HCT116 (cell line): ENCODE measurements around the gene LRRC4B. TPM values are rescaled to one million over a fixed set of nuclear protein-coding genes. Genes with fewer than 3 reads are reported as not detected.
A peak's percentile ranks its signal among the peaks of the same experiment; 100 is the strongest.

Source experiments
- ATAC-seq: fragments of 200-7000 bp; cut with Tn5 transposase; 2 replicates; pipeline ENCODE4 v1.9.1; 2020; ENCODE audit warnings: mild to moderate bottlenecking, moderate library complexity
- BruUV-seq: library from RNA; stranded (reverse); fragments of 400-500 nt; replicated peaks from 2 replicates; lab custom pipeline; 2021; lab: Mats Ljungman, UMichigan
- CTCF ChIA-PET: fragments of 300-600 bp; sonication (Branson Sonifier 250); formaldehyde crosslinking; loops from one replicate; lab custom pipeline; 2021; ENCODE audit warnings: antibody characterized with exemption; lab: Charles Lee
- POLR2A ChIA-PET: fragments of 300-600, 350-600 bp; sonication (Branson Sonifier 250); formaldehyde crosslinking; loops from one replicate; lab custom pipeline; 2021; ENCODE audit warnings: antibody characterized with exemption; lab: Charles Lee
- RAD21 ChIA-PET, 2 experiments: fragments of 300-600 bp; sonication (Branson Sonifier 250); formaldehyde crosslinking; loops; one replicate each; lab custom pipeline; 2023; ENCODE audit warnings: low total read pairs in 2 of 2; ENCODE audit not compliant: uncharacterized antibody in 2 of 2, unreplicated experiment in 2 of 2, low non-redundant PET in 1 of 2; lab: Charles Lee
- DNase-seq: peaks from one replicate; pipeline ENCODE4 v3.0.0-alpha.2; 2010; ENCODE audit warnings: low read depth, low spot score
- H2AFZ ChIP-seq: fragments of 200-600 bp; shearing (Covaris generic), sonication (generic); 2 replicates; pipeline ENCODE4 v1.6.1; 2017; ENCODE audit warnings: low read depth, mixed run types, mixed read lengths, antibody characterized with exemption, low read length; ENCODE audit not compliant: poor library complexity, severe bottlenecking
- H3K27ac ChIP-seq: 2 replicates; pipeline ENCODE4 v1.5.1; 2012; ENCODE audit warnings: low read depth, low read length
- H3K27me3 ChIP-seq: fragments of 200-600 bp; sonication (generic); 2 replicates; pipeline ENCODE4 v1.6.1; 2016; ENCODE audit warnings: mixed run types, low read length, mixed read lengths; ENCODE audit not compliant: insufficient read depth
- H3K36me3 ChIP-seq, 2 experiments: fragments of 200-500 bp in 1 of 2; fragments of 200-600 bp in 1 of 2; sonication (Bioruptor generic) in 1 of 2; sonication (generic) in 1 of 2; 2 replicates each; pipeline versions ENCODE4 v1.5.1 to v1.6.1; 2014 to 2016; ENCODE audit warnings: low read length in 2 of 2, inconsistent platforms in 1 of 2, mixed read lengths in 1 of 2, mixed run types in 1 of 2; ENCODE audit not compliant: insufficient read depth in 2 of 2, control insufficient read depth in 1 of 2
- H3K4me1 ChIP-seq, 2 experiments: fragments of 200-600 bp in 1 of 2; sonication (generic) in 1 of 2; 2 replicates each; pipeline versions ENCODE4 v1.5.1 to v1.6.1; 2012 to 2017; ENCODE audit warnings: low read length in 2 of 2, inconsistent platforms in 1 of 2, mild to moderate bottlenecking in 1 of 2, mixed read lengths in 1 of 2, mixed run types in 1 of 2, moderate library complexity in 1 of 2; ENCODE audit not compliant: insufficient read depth in 2 of 2, control insufficient read depth in 1 of 2
- H3K4me2 ChIP-seq: fragments of 200-600 bp; sonication (generic); 2 replicates; pipeline ENCODE4 v1.6.1; 2017; ENCODE audit warnings: mixed run types, low read length, mixed read lengths
- H3K4me3 ChIP-seq, 2 experiments: fragments of 200-600 bp in 1 of 2; sonication (generic) in 1 of 2; replicated peaks in 1 of 2; 2 replicates each; pipeline ENCODE4 v1.5.1; 2011 to 2016; ENCODE audit warnings: low read length in 2 of 2, control low read depth in 1 of 2, low read depth in 1 of 2, mild to moderate bottlenecking in 1 of 2, mixed read lengths in 1 of 2, mixed run types in 1 of 2
- H3K79me2 ChIP-seq: fragments of 200-600 bp; sonication (generic); 2 replicates; pipeline ENCODE4 v1.6.1; 2017; ENCODE audit warnings: mild to moderate bottlenecking, mixed run types, low read length, moderate library complexity, mixed read lengths; ENCODE audit not compliant: insufficient read depth
- H3K9ac ChIP-seq: fragments of 200-600 bp; sonication (generic); 2 replicates; pipeline ENCODE4 v1.6.1; 2016; ENCODE audit warnings: low read length, mixed read lengths
- H3K9me2 ChIP-seq: fragments of 200-600 bp; sonication (generic), shearing (Covaris generic); 2 replicates; pipeline ENCODE4 v1.6.1; 2017; ENCODE audit warnings: mixed run types, mild to moderate bottlenecking, moderate library complexity; ENCODE audit not compliant: insufficient read depth
- H3K9me3 ChIP-seq, 2 experiments: fragments of 200-500 bp in 1 of 2; fragments of 200-600 bp in 1 of 2; sonication (Bioruptor generic) in 1 of 2; sonication (generic) in 1 of 2; 2 replicates each; pipeline ENCODE4 v1.6.1; 2014 to 2017; ENCODE audit warnings: low read length in 2 of 2, mixed read lengths in 2 of 2, inconsistent platforms in 1 of 2, low read depth in 1 of 2, mild to moderate bottlenecking in 1 of 2, mixed run types in 1 of 2, moderate library complexity in 1 of 2; ENCODE audit not compliant: control insufficient read depth in 1 of 2, insufficient read depth in 1 of 2
- H4K20me1 ChIP-seq: fragments of 200-600 bp; sonication (generic), shearing (Covaris generic); 2 replicates; pipeline ENCODE4 v1.6.1; 2017; ENCODE audit warnings: mixed run types, mild to moderate bottlenecking, moderate library complexity; ENCODE audit not compliant: insufficient read depth
- CBX3 ChIP-seq: IDR thresholded peaks from 2 replicates; pipeline ENCODE4 v1.6.1; 2012; ENCODE audit warnings: low read depth
- CTCF ChIP-seq, 3 experiments: fragments of 200-600 bp in 1 of 3; sonication (generic) in 1 of 3; IDR thresholded peaks in 2 of 3; conservative IDR thresholded peaks in 1 of 3; 2 replicates each; pipeline ENCODE4 v1.5.1; 2012 to 2017; ENCODE audit warnings: low read depth in 2 of 3, low read length in 2 of 3, antibody characterized with exemption in 1 of 3, borderline replicate concordance in 1 of 3, control low read depth in 1 of 3, mild to moderate bottlenecking in 1 of 3, mixed read lengths in 1 of 3, mixed run types in 1 of 3, moderate library complexity in 1 of 3; ENCODE audit not compliant: insufficient read depth in 1 of 3
- ELF1 ChIP-seq: IDR thresholded peaks from 2 replicates; pipeline ENCODE4 v1.6.1; 2012; ENCODE audit warnings: low read depth, borderline replicate concordance
- FOSL1 ChIP-seq: IDR thresholded peaks from 2 replicates; pipeline ENCODE4 v1.6.1; 2012; ENCODE audit warnings: low read depth
- JUND ChIP-seq: IDR thresholded peaks from 2 replicates; pipeline ENCODE4 v1.6.1; 2012
- MAX ChIP-seq: IDR thresholded peaks from 2 replicates; pipeline ENCODE4 v1.6.1; 2012
- POLR2A ChIP-seq: IDR thresholded peaks from 2 replicates; pipeline ENCODE4 v1.7.0; 2011; ENCODE audit warnings: borderline replicate concordance; ENCODE audit not compliant: insufficient read depth, insufficient read length; ENCODE audit errors: extremely low read depth
- POLR2AphosphoS5 ChIP-seq: IDR thresholded peaks from 2 replicates; pipeline ENCODE4 v1.6.1; 2011; ENCODE audit warnings: mild to moderate bottlenecking, low read depth, low read length, moderate library complexity
- RAD21 ChIP-seq: IDR thresholded peaks from 2 replicates; pipeline ENCODE4 v1.6.1; 2012; ENCODE audit warnings: low read depth, mild to moderate bottlenecking
- SIN3A ChIP-seq: IDR thresholded peaks from 2 replicates; pipeline ENCODE4 v1.6.1; 2012; ENCODE audit warnings: low read depth
- ZBTB33 ChIP-seq: IDR thresholded peaks from 2 replicates; pipeline ENCODE4 v1.6.1; 2011; ENCODE audit warnings: mild to moderate bottlenecking, low read length, moderate library complexity; ENCODE audit not compliant: insufficient replicate concordance; ENCODE audit errors: extremely low read depth
- ZNF274 ChIP-seq: fragments of 200-500 bp; sonication (Bioruptor generic); IDR thresholded peaks from 2 replicates; pipeline ENCODE4 v1.6.1; 2014; ENCODE audit warnings: mild to moderate bottlenecking, low read depth, low read length, inconsistent platforms
- intact Hi-C: fragments of 100-400 bp; cut with micrococcal nuclease; formaldehyde crosslinking; loops from 2 replicates; pipeline ENCODE4 v1.10.0; 2022
- total RNA-seq: library from RNA; stranded (reverse); gene quantifications from one replicate; pipeline ENCODE4 v1.2.1, GENCODE V29; 2021; ENCODE audit not compliant: unreplicated experiment

LRRC4B gene
- total RNA-seq, 1 experiment from 2014 or later, result 0.89 TPM

- Histone ChIP-seq H3K4me3 (no peak overlapping the region), H3K4me1 (no peaks in the 10 kb centered on the region), H3K27ac (no peak overlapping the region), H3K9ac (no peak overlapping the region), H3K9me2 (no peaks in the 10 kb centered on the region), H2AFZ (no peak overlapping the region), H3K79me2 (no peaks in the 10 kb centered on the region), H4K20me1 (no peaks in the 10 kb centered on the region), H3K4me2 (no peak overlapping the region), H3K27me3 (no peaks in the 10 kb centered on the region), H3K9me3 (no peaks in the 10 kb centered on the region), H3K36me3 (no peaks in the 10 kb centered on the region)
- intact Hi-C loops, result no loop called here
- ChIA-PET RAD21 (no interaction called here), CTCF (no interaction called here), POLR2A (no interaction called here)
- DNase-seq, result peak; percentile 13
- TF ChIP-seq RAD21, result 0 out of 2 replicates have a peak, but pooled peaks have one; percentile 7
- TF ChIP-seq MAX, result no peak
- TF ChIP-seq ELF1, result no peak
- TF ChIP-seq CTCF (IDR thresholded peaks at IDR 0.05 in 2 of 3, conservative IDR thresholded peaks at IDR 0.05 in 1 of 3; ENCODE audit: borderline replicate concordance in 1 of 3, insufficient read depth in 1 of 3, low read depth in 2 of 3, low read length in 2 of 3), result peak; percentile 3 to 29 (median 4); a peak in 2 of 6 replicates
- no peak for TF ChIP-seq FOSL1
- no TSS peak for BruUV-seq
- peak; percentile 48 for ATAC-seq
These were observed 39.9 kb upstream of the LRRC4B start for GRCh38 chr19:50607874-50608785.

- Histone ChIP-seq H4K20me1 (no peaks in the 10 kb centered on the region), H3K27me3 (no peaks in the 10 kb centered on the region), H3K9me2 (no peaks in the 10 kb centered on the region), H3K9me3 (no peaks in the 10 kb centered on the region), H3K4me1 (no peaks in the 10 kb centered on the region), H3K79me2 (no peaks in the 10 kb centered on the region), H3K4me3 (no peak overlapping the region), H3K4me2 (no peak overlapping the region), H3K36me3 (no peaks in the 10 kb centered on the region), H2AFZ (no peak overlapping the region), H3K27ac (no peak overlapping the region), H3K9ac (no peak overlapping the region)
- CTCF ChIA-PET, result no interaction called here
- intact Hi-C loops, result no loop called here
- RAD21 ChIA-PET, result no interaction called here
- DNase-seq (no peak), ATAC-seq (no peak)
- no TSS peak for BruUV-seq
- POLR2A ChIA-PET, result no interaction called here
- TF ChIP-seq CTCF (IDR thresholded peaks at IDR 0.05 in 2 of 3, conservative IDR thresholded peaks at IDR 0.05 in 1 of 3; ENCODE audit: borderline replicate concordance in 1 of 3, insufficient read depth in 1 of 3, low read depth in 2 of 3, low read length in 2 of 3) (no peak), CBX3 (no peak), POLR2A (no peak), ZBTB33 (no peak), ZNF274 (no peak), POLR2AphosphoS5 (no peak), FOSL1 (no peak), SIN3A (no peak), JUND (no peak)
These were observed 39.2 kb upstream of the LRRC4B start for GRCh38 chr19:50607388-50607787.
